Stimulated activated CD8-positive, alpha-beta memory T cell treated with anti-CD3 and anti-CD28 coated beads, Interleukin-12 subunit alpha, Interleukin-12 subunit beta, amount 100 ng/mL, for 1 hour (primary cell): ENCODE measurements around the gene RANGRF.
A peak's percentile ranks its signal among the peaks of the same experiment; 100 is the strongest.
"Not testable (repeated sequence)": the region's sequence is repeated elsewhere in the genome, so short reads cannot be mapped to it uniquely, and the experiment has no call there.

Source experiments
- DNase-seq: peaks from one replicate; pipeline ENCODE4 v3.0.0-alpha.2; 2020; ENCODE audit warnings: low read depth

Gene RANGRF, protein sequence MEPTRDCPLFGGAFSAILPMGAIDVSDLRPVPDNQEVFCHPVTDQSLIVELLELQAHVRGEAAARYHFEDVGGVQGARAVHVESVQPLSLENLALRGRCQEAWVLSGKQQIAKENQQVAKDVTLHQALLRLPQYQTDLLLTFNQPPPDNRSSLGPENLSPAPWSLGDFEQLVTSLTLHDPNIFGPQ

DNA sequence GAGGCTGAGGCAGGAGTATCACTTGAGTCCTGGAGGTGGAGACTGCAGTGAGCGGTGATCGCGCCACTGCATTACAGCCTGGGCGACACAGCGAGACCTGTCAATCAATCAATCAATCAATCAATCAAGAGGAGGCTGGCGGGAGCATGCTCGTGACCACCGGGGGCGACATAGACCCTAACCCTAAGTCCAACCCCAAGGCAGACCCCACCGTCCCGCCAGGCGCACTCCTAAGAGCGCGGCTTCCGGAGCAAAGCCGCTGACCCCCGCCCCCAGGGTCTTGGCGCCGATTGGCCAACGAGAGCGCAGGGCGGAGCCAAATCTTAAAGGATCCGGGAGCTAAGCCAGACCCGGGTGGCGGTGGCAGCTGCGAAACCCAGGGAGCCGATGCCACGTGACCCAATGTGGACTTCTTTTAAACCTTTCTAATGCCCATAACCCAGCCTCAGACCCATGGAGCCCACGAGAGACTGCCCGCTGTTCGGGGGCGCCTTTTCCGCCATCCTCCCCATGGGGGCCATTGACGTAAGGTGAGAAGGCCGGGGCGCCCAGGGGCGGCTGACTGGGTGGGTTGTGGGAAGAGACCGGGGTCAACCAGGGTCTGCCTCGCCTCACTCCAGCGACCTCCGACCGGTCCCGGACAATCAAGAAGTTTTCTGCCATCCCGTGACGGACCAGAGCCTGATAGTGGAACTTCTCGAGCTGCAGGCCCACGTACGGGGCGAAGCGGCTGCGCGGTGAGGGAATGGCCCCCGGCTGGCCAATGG lies at the start of gene RANGRF:
RANGRF (plus strand) TSS at position 335 of the 767 bp plus-strand sequence; CDS start at position 454, 119 bp downstream.
- peak; percentile 65 for DNase-seq

DNA sequence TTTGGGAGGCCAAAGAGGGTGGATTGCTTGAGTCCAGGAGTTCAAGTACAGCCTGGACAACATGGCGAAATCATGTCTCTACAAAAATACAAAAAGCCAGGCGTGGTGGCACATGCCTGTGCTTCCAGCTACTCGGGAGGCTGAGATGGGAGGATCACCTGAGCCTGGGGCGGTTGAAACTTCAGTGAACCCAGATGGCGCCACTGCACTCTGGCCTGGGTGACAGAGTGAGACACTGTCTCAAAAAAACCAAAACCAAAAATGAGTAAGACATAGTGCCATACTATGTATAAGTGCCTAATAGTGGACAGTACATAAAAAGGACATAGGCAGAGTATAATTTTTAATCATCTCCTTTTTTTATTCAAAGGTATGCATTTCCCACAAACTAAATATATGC lies 44.6 kb upstream of the RANGRF start:
- DNase-seq, result no peak

DNA sequence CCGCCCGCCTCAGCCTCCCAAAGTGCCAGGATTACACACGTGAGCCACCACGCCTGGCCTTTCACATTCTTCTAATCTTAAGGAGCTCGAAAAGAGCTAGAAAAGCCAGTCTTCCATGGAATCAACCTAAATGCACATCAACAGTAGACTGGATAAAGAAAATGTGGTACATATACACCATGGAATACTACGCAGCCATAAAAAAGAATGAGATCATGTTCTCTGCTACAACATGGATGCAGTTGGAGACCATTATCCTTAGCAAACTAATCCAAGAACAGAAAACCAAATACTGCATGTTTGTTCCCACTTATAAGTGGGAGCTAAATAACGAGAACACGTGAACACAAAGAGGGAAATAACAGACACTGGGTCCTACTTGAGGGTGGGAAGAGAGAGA lies 43.7 kb upstream of the RANGRF start:
- DNase-seq, result no peak

DNA sequence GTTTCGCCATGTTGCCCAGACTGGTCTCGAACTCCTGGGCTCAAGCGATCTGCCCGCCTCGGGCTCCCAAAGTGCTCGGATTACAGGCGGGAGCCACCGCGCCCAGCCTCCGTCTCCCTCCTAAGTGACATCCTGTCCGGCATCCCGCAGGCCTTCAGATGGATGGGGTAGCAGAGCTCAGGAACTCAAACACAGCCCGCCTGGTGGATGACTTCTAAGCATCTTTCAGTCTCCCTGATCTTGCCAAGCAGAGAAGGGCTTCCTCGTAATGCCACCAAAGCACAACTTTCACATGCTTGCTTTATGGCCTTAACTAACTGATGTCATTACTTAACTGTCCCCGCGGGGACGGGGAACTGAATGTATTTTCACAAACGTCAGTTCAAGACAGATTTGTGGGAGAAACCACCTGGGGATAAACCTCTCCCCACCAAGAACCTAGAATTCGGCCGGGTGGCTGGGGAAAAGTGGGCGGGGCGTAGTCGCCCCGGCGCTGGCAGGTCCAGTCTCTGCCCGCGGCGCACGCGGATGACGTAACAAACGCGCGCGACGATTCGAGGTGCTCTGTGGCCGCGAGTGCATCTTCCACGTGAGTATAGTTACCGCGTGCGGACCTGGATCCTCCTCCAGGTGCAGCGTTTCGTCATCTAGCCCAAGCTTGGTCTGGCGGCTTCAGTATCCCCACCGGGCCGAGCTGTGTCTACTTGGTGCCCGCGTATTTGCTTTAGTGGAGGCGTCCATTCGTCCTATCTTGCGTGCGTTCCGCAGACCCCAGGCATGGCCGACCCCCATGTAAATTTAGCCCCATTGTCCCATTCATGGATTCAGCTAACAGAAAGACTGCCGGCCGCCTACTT lies 39.5 kb upstream of the RANGRF start, which contains the start of gene PFAS:
PFAS (plus strand) TSS at position 539 of the 857 bp plus-strand sequence. CDS start 4,649 bp downstream, outside the sequence.
- DNase-seq, result peak; percentile 95

DNA sequence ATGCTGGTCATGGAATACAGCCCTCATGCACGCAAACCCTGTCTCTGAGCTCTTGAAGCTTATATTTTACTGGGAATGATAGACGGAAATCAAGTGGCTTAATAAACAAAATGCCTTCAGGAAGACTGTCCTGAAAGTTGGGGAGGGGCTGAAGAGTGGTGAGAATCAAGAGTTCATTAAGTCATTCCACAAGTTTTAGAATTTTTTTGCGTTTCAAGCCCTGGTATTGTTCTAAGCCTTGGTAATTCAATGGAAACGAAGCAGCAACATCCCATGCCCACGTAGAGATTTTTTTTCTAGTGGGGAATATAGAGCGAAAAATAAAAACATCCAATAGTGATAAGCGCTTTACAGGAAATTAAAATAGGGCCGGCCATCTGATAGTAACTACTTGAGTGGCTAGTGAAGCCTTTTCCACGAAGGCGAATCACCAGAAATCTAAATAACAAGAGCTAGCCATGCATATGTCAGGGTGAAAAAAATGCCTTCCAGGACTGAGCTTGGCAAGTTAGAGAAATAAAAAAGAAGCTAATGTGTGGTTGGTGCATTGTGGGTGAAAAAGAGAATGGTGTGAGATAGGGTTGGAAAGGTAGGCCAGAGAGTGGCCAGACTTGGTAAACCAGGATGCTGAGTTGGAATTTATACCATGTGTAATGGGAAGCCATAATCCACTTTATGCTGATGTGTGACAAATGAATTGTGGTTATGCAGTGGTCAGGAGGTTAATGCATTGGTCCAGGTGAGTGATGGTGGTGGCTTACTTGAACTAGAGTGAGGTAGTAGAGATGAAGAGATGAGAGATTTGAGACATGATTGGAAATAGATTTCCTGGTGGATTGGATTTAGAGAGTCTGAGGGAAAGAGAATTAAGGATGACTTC lies 38.6 kb upstream of the RANGRF start:
- no peak for DNase-seq

DNA sequence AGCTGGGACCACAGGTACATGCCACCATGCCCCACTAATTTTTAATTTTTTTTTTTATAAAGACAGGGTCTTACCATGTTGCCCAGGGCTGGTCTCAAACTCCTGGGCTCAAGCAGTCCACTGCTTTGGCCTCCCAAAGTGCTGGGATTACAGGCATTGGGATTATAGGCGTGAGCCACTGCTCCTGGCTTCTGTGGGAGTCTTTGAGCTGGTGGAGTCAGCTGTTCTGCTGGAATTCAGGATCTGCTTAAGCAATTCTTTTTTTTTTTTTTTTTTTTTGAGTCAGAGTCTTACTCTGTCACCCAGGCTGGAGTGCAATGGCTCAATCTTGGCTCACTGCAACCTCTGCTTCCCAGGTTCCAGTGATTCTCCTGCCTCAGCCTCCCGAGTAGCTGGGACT lies 37.1 kb upstream of the RANGRF start:
- not testable (repeated sequence) for DNase-seq

DNA sequence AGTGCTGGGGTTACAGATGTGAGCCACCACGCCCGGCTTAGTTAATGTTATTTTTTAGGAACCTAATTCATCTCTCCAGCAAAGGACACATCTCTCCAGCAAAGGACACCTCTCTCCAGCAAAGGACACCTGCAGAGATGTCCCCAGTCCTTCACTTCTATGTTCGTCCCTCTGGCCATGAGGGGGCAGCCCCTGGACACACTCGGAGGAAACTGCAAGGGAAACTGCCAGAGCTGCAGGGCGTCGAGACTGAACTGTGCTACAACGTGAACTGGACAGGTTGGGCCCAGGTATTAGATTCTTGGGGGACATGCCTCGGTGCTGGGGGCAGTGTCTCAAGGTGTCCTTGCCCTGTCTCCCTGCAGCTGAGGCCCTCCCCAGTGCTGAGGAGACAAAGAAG lies 34.7 kb upstream of the RANGRF start:
- no peak for DNase-seq

DNA sequence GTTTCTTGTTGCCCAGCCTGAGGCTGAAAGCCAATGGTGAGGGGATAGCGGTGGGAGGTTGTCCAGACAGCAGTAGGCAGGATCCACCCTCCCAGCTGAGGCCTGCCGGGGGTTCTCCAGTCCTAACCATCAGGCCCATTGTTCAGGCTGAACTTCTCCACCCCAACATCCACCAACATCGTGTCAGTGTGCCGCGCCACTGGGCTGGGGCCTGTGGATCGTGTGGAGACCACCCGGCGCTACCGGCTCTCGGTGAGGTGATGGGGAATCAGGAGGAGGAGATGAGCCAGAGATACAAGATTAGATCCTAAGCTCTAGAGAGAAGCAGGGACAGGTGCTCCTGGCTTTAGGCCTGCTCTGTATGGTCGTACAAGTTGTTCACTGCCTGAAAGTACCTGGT lies 33.6 kb upstream of the RANGRF start:
- no peak for DNase-seq

DNA sequence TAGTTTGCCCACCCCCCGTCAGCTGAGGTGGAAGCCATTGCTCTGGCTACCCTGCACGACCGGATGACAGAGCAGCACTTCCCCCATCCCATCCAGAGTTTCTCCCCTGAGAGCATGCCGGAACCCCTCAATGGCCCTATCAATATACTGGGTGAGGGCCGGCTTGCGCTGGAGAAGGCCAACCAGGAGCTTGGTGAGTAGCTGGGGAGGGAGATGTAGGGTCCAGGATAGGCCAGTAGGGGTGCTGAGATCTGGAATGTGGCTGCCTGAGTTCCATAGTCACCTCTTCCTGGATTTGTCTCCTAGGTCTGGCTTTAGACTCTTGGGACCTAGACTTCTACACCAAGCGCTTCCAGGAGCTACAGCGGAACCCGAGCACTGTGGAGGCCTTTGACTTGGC lies 33.0 kb upstream of the RANGRF start:
- DNase-seq, result no peak

DNA sequence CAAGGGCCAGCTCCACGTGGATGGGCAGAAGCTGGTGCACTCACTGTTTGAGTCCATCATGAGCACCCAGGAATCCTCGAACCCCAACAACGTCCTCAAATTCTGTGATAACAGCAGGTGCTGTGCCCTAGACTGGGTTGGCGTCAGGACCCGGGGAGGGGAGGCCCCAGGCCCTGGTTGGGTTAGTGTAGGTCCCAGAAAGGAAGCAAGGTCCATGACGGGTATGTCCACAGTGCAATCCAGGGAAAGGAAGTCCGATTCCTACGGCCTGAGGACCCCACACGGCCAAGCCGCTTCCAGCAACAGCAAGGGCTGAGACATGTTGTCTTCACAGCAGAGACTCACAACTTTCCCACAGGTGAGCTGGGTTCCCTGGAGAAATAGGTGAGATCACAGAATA lies 32.2 kb upstream of the RANGRF start:
- no peak for DNase-seq

DNA sequence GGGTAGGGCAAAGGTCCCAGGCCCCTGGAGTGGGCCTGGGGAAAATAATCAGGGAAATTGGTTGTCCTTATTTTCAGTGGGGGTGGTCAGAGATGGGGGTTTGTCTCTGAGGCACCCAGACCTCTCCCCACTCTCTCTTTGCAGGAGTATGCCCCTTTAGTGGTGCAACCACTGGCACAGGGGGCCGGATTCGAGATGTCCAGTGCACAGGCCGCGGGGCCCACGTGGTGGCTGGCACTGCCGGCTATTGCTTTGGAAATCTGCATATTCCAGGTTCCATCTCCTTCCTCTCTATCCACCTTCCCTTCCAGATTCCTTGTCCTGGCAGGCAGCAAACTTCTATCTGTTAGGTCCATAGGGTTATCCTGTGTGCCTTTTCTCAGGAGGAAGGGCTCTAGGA lies 31.8 kb upstream of the RANGRF start:
- no peak for DNase-seq

DNA sequence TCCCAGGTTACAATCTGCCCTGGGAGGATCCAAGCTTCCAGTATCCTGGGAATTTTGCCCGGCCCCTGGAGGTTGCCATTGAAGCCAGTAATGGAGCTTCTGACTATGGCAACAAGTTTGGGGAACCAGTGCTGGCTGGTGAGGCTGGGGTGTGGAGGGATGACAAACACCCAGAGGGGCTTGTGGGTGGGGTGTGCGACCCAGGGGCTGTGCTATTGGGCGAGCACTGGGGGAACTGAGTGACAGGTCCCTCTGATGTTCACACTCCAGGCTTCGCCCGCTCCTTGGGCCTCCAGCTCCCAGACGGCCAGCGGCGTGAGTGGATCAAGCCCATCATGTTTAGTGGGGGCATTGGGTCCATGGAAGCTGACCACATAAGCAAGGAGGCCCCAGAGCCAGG lies 30.7 kb upstream of the RANGRF start:
- DNase-seq, result no peak

DNA sequence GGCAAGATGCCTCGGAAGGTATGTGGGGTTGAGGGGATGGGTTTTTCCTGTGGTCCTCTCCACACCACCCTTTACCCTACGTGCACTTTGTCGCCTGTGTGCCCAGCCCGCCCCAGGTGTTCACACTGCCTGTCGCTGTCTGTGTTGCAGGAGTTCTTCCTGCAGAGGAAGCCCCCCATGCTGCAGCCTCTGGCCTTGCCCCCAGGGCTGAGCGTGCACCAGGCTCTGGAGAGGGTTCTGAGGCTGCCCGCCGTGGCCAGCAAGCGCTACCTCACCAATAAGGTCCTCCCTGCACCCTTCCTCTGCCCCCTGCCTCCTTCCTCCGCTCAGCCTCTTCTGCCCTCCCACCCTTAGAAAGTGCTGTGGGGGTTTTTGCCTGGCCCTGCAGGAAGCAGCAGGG lies 24.1 kb upstream of the RANGRF start:
- DNase-seq, result no peak

DNA sequence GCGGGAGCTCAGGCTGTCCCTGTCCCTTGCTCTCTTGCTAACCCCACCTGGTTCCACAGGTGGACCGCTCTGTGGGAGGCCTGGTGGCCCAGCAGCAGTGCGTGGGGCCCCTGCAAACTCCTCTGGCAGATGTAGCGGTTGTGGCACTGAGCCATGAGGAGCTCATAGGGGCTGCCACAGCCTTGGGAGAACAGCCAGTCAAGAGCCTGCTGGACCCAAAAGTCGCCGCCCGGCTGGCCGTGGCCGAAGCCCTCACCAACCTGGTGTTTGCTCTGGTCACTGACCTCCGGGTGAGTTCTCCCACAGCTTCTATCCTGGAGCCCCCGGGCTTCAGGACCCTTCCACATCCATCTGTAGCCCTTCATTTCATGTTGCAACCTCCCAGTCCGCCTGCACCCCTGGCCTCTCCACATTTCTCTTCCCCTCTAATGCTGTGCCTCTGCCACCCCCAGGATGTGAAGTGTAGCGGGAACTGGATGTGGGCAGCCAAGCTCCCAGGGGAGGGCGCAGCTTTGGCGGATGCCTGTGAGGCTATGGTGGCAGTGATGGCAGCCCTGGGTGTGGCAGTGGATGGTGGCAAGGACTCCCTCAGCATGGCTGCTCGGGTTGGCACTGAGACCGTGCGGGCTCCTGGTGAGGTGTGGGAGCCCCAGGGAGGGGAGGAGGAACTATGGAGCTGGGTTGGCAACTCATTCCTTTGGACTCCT lies 23.5 kb upstream of the RANGRF start:
- no peak for DNase-seq

DNA sequence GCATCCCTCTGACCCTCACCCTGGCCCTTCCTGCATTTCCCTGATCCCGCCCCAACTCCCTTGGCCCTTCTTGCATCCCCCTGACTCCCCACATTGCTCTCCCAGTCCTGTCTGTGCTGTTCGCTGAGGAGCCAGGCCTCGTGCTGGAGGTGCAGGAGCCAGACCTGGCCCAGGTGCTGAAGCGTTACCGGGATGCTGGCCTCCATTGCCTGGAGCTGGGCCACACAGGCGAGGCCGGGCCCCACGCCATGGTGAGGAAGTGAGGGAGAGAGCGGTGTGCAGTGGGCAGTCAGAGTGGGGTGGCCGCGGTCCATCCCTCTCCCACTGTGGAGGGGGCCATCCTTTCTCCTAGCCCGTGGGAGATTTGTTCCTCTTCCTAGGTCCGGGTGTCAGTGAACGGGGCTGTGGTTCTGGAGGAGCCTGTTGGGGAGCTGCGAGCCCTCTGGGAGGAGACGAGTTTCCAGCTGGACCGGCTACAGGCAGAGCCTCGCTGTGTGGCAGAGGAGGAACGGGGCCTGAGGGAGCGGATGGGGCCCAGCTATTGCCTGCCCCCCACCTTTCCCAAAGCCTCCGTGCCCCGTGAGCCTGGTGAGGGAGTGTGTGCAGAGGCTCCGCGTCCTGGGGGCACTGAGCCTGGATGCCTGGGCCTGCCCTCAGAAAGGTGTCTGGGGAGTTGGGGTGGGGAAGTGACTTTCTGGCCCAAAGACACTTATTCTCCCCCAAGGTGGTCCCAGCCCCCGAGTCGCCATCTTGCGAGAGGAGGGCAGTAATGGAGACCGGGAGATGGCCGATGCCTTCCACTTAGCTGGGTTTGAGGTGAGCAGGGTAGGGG lies 21.6 kb upstream of the RANGRF start:
- DNase-seq, result no peak

DNA sequence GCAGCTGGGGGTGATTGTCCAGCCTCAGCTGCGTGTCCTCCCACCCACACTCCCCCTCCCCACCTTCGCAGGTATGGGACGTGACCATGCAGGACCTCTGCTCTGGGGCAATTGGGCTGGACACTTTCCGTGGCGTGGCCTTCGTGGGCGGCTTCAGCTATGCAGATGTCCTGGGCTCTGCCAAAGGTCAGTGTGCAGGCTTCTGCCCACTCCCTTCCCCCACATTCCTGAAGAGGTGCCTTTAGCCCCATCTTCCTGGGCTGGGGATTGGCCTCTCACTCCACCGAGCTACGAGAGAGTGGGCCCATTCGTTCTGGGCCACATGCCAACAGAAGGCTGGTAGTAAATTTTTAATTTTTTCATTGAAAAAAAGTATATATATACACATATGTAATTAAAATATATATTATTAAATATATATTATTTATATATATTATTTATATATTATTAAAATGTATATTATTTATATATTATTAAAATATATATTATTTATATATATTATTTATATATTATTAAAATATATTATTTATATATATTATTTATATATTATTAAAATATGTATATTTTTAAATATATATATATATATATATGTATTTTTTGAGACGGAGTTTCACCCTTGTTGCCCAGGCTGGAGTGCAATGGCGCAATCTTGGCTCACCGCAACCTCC lies 20.9 kb upstream of the RANGRF start:
- DNase-seq, result no peak

DNA sequence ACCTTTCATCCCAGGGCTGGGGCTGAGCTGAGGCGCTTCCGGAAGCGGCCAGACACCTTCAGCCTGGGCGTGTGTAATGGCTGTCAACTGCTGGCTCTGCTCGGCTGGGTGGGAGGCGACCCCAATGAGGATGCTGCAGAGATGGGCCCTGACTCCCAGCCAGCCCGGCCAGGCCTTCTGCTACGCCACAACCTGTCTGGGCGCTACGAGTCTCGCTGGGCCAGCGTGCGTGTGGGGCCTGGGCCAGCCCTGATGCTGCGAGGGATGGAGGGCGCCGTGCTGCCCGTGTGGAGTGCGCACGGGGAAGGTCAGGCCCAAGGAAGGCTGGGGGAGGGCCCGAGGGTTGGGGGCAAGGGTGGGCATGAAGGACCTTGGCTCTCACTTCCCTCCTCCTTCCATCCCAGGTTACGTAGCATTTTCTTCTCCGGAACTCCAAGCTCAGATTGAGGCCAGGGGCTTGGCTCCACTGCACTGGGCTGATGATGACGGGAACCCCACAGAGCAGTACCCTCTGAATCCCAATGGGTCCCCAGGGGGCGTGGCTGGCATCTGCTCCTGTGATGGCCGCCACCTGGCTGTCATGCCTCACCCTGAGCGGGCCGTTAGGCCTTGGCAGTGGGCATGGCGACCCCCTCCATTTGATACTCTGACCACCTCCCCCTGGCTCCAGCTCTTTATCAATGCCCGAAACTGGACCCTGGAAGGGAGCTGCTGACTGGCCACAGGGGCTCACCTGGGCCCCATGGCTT lies 19.7 kb upstream of the RANGRF start:
- DNase-seq, result no peak

DNA sequence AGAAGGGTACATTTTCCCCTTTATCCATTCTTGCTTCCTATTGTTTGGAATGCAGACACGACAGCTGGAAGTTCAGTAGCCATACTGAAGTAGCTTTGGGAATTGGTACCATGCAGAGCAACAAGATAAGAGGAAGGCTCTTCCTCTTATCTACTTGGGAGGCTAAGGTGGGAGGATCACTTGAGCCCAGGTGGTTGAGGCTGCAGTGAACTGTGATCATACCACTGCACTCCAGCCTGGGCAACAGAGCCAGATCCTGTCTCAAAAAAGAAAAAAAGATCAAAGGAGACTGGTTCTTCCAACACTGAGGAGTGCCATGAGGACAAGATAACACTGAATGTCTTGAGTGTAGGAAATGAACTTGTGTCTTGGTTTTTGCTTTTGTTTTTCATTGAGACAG lies 16.0 kb upstream of the RANGRF start:
- no peak for DNase-seq

DNA sequence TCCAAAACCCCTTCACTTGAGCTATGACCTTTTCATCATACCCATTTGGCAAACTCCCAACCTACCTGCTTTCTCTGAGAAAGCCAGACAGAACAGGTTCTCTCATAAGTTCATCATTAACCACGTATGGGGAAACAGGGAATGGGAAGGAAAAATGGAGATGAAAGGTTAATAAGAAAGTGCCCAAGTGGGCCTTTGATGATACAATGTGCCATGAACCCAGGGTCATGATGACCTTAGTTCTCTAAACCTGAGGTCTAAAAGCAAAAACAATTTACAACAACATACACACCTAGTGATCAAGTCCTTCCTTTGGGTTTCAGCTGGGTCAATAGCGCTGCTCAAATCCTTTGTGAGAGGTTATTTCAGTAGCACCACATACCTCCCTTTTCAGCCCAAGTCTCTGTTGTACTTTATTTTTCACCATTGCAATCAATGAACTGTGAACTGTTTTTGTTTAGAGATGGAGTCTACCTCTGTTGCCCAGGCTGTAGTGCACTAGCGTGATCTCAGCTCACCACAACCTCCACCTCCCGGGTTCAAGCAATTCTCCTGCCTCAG lies 14.5 kb upstream of the RANGRF start:
- no peak for DNase-seq
